GM19452 (cell line): ENCODE results near the gene HAUS3.

ENCODE experiments used
- ATAC-seq: cut with Tn5 transposase; IDR thresholded peaks from one replicate; pipeline ENCODE4 v1.9.1; 2021; ENCODE audit not compliant: unreplicated experiment

HAUS3 gene

DNA sequence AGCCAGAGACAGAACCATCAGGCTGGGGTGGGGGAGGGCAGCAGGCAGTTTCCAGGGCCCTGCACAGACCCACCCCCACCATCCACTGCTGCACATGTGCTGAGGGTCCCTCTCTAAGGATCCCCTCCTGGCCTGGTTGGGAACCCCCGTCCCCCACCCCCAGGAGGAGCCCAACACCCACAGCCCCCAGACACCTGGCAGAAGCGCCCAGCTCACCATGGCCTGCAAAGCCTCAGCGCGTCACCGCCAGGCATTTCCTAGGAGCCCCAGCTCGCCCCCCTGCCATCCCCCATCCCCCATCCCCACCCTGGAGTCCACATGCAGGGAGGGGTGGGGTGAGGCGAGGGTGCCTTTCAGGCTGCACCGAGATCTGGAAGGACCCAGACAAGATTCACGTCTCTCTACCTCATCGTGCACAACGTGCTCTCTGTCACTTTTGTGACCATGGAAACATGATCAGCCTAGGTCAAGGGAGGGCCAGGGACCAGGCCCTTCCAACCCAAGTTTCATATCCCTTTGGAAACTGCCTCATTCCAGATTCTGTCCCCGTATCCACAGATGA is 10.7 kb upstream of the HAUS3 start:
- no peak for ATAC-seq

DNA sequence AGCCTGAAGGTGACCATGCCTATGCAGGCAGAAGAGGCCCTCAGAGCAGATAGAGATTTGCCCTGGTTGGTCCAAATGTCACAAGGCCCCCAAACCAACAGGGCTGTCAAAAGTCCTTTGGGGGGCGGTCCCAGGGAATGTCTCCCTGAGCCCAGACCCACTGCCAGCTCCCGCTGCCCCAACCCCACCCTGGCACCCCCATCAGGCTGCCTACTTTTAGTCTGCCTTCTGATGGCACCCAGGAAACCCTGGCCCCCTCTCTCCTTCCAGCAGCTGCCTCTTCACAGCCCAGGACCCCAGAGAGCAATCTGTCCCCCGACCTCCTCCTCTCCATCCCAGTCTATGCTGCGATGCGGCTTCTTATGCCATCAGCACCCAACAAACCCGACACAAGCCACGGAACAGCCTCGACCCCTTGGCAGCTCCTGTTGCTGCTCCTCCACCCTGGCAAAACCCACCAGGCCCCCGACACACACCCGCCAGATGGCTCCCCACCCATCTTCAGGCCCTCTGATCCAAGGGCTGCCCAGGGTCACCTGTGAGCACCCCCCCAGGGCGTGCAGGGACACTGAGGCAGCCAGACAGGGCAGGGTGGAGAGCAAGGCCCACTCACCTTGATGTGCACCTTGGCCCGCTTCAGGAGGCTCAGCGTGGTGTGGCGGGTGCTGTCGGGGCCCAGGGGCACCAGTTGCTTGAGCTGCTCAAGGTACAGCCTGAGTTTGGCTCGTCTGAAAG is 10.0 kb upstream of the HAUS3 start:
- ATAC-seq, result no peak

DNA sequence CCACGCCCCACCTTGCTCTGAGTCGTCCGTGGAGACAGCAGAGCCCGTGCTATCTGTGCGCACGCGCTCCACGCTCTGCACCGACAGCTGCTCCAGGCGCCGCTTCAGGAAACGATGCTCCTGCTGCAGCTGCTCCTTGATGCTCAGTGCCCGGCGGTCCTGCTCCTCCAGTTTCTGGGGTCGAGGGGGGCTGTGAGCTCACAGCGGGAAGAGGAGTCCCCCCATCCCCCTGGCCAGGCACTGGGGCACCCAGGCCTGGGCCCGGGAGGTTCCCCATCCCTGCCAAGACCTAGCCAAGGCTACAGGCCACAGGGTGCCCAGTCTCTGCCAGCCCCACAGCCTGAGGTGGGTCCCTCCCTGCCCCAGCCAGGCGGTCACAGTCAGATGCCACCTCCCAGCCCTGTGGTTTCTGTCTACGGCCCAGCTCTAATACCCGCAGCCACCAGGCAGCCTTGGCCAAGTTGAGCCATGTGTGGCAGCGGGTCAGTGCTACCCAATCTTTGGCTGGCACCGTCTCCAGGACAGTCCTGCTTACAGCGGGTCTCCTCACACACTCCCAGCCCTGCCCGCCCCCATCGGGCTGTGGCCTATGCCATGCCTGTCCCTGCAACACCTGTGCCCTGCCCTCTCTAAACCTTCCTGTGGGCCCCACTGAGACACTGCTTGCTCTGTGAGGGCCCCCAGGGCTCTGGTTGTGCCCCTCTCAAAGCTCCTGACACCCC is 9.3 kb upstream of the HAUS3 start:
- no peak for ATAC-seq

DNA sequence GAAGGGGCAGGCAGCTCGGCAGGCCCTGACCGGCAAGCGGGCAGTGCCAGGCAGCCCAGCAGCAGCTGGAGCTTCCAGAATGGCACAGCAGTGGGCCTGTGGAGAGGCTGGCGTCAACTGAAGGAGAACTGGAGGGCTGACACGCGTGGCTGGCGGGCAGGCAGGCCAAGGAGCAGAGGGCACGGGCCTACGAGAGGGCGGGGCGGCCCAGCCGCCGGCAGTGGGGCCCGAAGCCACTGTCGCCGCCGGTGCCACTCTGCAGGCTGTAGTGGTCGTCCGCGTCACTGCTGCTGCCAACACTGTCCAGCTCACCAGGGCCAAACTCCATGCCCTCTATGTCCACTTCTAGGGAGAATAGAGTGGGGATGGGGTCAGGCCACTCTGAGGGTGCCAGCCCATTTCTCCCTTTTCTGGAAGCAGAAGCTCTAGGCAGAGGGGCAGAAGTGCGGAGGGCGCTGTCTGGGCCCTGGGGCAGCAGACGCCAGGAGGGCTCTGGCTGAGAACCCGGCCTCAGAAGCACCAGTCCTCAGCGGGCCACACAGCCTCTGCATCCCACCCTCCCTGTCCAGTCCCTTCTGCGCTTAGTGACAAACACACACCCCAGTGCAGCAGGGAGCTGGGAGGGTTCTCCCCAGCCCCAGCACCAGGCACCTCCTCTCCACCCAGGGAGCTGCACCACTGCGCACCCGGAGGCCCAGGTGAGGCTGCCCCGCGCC is 8.6 kb upstream of the HAUS3 start:
- no peak for ATAC-seq

DNA sequence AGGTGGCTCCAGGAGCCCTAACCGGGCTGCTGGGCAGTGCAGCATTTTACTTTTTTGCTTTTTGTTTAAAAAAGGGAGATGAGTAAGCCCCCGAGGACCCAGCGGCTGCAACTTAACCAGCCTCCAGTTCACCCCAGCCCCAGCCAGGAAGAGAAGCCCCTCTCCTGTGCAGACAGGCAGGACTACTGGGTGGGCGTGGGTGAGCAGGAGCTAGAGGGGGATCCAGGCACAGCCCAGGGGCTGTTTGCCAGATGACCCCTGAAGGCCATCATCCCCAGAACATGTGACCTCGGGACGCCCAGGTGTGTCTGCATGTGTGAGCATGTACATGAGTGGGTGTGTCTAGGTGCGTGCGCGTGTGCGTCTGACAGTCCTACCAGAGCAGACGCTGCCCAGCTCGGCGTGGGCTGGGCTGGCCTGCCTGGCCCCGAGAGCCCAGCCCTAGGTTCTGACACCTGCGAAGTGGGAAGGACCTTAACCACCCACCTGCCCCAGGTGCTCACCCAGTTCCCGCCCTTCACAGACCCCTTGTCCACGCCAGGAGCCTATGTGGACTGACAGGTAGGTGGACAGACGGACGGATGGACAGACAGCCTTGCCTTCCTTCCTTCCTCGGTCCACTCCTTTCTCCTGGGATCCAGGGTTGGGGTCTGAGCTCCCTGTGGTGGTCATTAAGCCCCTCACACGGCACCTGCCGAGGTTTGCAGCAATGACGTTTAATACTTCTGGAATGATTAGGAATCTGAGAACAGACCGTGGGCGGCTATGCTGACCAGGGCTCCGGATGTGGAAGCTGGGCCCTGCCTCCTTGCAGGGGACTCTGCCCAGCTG is 7.8 kb upstream of the HAUS3 start:
- no peak for ATAC-seq

DNA sequence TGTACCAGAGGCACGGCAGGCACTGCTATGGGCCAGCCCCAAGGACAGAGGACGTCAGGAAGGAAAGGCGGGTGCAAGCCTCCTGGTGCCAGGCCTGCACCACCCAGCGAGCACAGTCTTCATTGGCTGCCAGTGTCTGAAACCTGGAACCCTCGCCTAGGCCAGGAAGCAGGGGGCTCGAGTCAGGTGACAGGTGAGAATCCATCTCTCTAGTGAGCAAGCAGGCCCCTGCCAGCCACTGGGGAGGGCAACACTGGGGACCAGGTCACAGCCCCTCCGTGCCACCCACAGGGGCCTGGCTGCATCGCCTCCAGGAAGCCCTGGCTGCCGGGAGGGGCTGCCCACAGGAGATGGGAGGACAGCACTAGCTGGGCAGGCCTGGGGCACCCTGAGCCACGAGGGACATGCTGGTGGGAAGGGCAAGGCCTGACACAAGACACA is 6.9 kb upstream of the HAUS3 start:
- ATAC-seq, result no peak

DNA sequence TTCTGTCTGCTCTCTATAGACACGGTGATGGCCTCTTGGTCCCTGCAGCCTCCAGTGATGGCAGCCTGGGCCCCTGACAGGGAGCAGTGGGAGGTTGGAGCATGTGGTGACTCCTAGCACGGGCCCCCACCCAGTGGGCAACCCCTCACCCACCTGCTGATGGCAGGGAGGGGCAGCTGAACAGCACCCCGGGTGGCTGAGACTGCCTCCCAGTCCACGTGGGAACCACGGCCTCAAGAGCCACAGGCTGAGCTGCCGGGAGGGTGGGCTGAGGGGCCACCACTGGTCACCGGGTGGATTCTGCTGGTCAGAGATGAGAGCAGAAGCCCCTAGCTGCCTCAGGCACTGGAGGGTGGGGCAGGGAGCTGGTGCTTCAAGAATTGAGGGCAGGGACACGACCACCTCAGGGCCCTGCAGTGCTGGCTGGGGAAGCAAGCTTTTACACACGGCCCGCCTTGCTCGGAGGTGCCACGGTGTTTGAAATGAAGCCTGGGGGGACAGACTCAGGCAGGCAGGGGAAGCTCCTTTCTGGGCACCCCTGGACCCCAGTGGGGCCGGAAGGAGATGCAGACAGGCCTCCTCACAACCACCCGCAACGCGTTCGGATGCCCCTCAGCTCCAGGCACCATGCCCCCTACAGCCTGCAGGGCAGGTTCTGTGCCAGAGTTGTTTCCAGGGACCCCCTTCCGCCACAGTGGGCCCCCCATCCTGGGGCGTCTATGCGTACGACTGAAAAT is 6.3 kb upstream of the HAUS3 start:
- no peak for ATAC-seq

DNA sequence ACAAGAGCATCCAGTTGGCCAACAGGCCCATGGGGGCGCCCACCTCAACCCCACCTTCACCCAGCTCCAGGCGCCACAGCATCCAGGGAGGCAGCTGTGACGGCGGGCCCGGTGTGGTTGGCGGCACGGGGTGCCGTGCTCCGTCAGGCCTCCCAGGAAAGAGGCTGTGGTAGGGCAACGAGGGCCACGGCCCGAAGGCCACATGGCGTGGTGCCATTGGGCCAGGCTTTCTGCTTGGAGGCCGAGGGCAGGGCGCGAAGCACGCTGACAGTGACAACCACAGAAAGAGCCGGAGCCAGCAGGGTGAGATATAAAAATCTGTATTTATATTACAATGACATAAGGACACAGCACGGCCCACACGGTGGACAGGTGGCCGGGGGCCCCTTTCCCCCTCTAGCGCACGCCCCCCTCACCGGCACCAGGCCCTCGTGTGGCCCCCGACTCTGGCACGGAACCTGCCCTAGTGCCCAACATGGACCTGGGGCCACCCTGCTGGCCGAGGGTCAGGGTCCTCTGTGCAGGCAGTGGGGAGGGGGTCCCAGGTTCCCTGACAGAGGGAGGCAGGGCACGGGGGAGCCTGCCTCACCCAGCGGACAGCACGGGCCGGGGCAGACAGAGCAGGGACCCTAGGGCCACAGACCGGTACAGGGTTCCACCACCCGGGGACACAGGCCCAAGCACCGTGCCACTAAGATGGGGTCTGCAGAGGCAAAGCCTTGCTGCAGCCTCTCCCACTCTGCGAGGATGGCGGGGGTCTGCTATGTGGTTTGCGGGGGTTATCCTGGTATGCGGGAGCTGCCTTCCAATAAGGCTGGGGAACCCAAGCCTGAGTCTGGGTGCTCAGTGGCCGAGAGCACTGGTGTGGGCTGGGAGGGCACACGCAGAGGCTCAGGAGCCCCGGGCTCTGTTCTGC is 5.5 kb upstream of the HAUS3 start:
- no peak for ATAC-seq

DNA sequence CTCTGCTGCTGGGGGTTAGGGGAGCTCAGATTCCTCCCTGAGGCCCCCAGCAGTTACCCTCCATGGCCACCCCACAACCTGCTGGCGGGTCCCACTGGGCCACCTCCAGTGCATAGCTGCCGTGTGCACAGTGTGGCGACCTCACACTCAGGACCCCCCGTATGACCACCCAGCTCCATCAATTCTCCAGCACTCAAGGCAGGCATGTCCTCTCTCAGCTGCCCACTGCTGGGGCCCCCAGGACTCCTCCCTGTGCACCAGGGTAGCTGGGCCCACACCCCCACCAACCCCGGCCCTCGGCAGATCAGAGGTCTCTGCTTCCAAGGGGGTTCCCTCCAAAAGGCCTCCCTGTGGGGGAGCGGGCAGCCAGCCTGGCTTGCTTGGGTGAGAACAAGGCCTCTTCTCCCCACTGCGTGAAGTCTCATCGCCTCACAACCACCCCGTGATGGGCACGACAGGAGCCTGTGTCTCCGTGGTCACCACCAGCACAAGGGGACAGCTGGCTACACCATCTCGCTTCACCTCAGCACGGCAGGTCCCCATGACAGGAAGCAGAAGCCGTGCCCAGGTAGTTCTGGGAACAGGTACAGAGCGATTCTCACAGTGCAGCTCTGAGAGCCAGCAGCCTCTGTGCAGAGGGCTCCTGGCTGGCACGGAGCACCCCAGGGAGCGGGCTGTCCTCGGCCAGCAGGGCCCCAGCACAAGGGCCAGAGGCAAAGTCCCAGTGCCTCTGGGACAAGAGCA is 4.6 kb upstream of the HAUS3 start:
- no peak for ATAC-seq

DNA sequence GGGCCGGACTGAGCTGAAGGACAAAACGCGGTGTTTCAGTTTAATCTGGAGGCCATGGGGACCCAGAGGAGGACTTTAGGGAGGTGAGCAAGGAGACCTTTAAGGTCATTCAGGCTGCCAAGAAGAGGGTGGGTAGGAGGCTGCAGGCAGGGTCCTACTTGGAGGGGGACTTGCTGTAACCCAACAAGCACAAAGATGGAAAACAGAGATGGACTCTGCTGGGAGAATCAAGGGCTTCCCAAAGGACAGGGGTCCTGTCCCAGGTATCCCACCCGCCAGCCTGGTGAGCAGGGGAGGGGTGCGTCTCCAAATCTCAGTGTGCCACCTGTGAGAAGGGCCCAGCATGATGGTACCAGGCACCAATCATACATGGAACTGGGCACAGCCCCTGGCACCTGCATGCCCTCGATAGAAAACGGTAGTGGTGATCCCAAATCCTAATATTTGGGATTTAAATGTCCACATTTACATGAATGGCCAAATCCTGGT is 3.9 kb upstream of the HAUS3 start:
- ATAC-seq, result no peak

DNA sequence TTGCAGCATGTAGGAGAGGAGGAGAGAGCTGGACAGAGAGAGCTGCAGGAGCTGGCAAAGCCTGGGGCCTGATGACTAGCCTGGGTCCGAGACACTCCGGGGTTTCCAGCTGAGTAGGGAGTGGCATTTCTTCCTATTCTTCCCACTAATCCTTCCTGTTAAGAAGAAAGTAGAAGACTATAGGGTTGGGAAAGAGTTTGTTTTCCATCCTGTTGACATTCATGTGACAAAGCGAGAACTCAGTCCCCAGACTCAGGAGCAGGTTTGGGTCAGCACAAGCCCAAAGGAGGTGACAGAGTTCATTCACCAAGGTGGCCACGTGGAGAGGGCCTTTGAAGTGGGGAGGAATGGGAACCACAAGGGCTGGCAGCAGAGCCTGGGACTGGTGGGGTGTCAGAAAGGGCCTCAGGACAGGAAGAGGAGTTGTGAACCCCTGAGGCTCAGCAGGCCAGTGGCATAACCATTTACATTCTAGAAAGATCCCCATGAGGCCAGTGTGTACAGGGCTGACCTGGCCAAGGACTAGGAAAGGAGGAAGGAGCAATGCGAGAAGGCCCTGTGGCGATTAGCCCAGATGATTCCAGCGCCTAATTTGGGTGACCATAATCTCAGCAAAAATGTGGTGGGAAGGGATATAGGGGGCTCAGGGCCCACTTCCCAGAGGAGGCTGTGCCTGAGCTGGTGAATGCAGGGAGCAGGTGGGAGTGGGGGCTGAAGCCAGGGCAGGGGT is 3.3 kb upstream of the HAUS3 start:
- ATAC-seq, result no peak

DNA sequence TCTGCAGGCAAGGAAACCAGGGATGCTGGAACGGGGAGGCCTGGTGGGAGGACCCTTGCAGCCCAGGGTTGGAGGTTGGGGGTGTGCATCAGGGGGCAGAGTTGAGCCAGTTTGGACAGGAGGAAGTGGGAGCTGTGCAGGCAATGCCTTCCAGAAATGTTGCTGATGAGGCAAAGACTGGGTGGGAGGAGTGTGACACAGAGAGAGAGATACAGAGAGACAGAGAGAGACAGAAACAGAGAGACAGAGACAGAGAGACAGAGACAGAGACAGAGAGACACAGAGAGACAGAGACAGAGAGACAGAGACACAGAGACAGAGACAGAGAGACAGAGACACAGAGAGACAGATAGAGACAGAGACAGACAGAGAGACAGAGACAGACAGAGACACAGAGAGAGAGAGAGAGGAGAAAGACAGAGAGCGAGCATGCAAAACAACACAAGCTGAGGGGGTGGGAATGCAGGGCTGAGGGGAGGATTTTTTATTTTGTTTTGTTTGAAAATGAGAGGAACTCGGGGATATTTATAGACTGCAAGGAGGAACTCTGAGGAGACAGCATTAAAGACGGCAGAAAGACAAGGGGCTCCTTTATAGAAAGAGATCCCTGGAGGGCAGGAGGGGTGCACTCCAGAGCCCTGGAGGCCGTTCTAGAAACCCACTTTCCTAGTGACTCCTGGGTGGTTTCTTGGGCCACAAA is 1.9 kb upstream of the HAUS3 start:
- ATAC-seq, result no peak

DNA sequence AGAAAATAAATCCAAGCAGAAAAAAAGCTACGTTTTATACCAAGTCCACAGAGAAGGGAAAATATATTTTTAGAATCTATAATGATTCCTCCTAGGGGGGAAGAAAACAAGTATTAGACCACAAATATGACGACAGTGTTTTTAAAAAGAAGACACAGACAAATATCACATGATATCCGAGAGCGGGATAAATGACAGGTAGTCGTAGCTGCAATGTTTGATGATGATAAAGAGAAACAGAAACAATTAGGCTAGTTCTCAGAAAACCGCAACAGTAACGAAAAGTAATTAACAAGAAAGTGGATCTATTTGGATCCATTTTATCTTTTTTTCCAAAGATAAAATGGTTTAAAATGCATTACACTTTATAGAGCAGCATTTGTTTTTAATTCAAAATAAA is 918 bp downstream of the HAUS3 start:
- ATAC-seq, result no peak

DNA sequence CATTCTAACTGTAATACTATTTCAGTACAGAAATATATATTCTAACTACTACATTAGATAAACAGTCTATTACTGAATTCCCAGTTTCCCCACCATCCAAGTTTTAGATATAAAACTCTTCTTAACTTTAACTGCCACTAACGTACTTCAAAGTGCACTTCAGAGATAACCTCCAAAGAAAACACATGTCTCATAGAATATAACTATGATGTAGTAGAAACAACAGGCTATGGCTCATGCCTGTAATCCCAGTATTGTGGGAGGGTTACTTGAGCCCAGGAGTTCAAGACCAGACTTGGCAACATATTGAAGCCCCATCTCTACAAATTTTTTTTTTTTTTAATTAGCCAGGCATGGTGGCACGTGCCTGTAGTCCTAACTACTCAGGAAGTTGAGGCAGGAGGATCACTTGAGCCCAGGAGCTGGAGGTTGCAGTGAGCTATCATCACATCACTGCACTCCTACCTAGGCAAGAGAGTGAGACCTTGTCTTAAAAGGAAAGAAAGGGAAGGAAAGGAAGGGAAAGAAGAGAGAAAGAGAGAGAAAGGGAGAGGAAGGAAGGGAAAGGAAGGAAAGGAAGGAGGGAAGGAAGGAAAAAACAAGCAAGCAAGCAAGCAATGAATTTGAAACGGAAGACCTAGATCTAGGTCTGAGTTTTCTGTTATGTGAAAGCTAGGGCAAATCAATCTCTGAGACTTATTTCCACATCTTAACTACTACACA is 4.8 kb downstream of the HAUS3 start:
- ATAC-seq, result no peak

DNA sequence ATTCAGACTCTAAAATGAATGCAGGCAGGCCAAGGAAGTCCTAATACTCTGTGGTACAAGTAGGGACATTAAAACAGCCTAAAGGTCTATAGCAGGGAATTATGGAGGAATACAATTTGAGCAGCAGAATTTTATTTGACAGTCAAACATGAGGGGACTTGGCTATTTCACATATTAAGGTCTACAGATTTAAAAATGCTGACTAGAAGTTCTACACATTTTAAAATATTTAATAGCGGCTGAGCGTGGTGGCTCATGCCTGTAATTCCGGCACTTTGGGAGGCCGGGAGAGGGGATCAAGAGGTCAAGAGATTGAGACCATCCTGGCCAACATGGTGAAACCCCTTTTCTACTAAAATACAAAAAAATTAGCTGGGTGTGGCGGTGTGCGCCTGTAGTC is 10.8 kb downstream of the HAUS3 start:
- ATAC-seq, result no peak

DNA sequence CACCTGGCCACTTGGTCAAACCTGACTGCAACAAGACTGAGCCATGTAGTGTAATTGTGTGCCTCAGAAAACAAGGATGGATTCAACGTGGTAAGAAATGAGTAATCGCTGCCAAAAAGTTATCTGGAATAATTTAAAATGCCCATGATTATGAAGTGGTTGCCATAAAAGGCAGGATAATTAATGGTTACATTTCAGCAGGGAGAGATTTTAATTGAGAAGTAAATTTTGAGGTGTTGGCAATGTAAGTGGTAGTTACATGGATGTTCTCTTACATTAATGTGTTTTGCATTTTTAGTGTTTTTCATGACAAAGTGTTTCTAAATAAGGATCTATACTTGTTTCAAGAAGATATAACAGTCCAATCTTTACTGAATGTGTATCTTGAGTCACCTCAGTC is 15.7 kb downstream of the HAUS3 start:
- no peak for ATAC-seq
